HUDEP-2 (cell line): Measurements from ENCODE around the gene NEDD4L.
"Not testable (repeated sequence)": the region's sequence is repeated elsewhere in the genome, so short reads cannot be mapped to it uniquely, and the experiment has no call there.

Experiments used
- DNase-seq, 76 experiments: peaks; one replicate each; lab custom pipeline; 2025; ENCODE audit not compliant: unreplicated experiment in 76 of 76; lab: John Stamatoyannopoulos, UW

Gene NEDD4L

GRCh38 chr18:58050963-58051362 lies 6.9 kb downstream of the NEDD4L start:
- not testable (repeated sequence) for DNase-seq

GRCh38 chr18:58051765-58052460 lies 7.9 kb downstream of the NEDD4L start:
- DNase-seq = peak in 37 of 76 experiments; percentile 12 to 75 (median 37)

- DNase-seq = no peak
These were observed 8.9 kb downstream of the NEDD4L start for GRCh38 chr18:58052960-58053359.

GRCh38 chr18:58054041-58054781 lies 10.2 kb downstream of the NEDD4L start:
- no peak for DNase-seq

GRCh38 chr18:58055890-58056558 lies 12.0 kb downstream of the NEDD4L start:
- peak in 31 of 76 experiments; percentile 7 to 70 (median 36) for DNase-seq

- DNase-seq = no peak
These were observed 12.8 kb downstream of the NEDD4L start for GRCh38 chr18:58056852-58057251.

GRCh38 chr18:58057291-58057965 lies 13.4 kb downstream of the NEDD4L start:
- DNase-seq = no peak

- DNase-seq = peak in 21 of 76 experiments; percentile 4 to 56 (median 29)
These were observed 14.7 kb downstream of the NEDD4L start for GRCh38 chr18:58058720-58059119.

GRCh38 chr18:58060254-58060653 lies 16.2 kb downstream of the NEDD4L start:
- no peak for DNase-seq

GRCh38 chr18:58061349-58061748 lies 17.3 kb downstream of the NEDD4L start:
- no peak for DNase-seq

- peak in 33 of 76 experiments; percentile 2 to 74 (median 30) for DNase-seq
These were observed 20.5 kb downstream of the NEDD4L start for GRCh38 chr18:58064406-58064998.

- DNase-seq = no peak
These were observed 21.9 kb downstream of the NEDD4L start for GRCh38 chr18:58065956-58066355.

- DNase-seq = no peak
These were observed 23.6 kb downstream of the NEDD4L start for GRCh38 chr18:58067601-58068000.

GRCh38 chr18:58069099-58069498 lies 25.1 kb downstream of the NEDD4L start:
- DNase-seq = peak in 53 of 76 experiments; percentile 1 to 81 (median 40)

GRCh38 chr18:58069721-58070292 lies 25.8 kb downstream of the NEDD4L start:
- no peak for DNase-seq

GRCh38 chr18:58076052-58076451 lies 32.0 kb downstream of the NEDD4L start:
- no peak for DNase-seq

- no peak for DNase-seq
These were observed 33.3 kb downstream of the NEDD4L start for GRCh38 chr18:58077329-58077728.

GRCh38 chr18:58078889-58079573 lies 35.0 kb downstream of the NEDD4L start:
- peak in 75 of 76 experiments; percentile 25 to 97 (median 84) for DNase-seq

- peak in 5 of 76 experiments; percentile 5 to 41 (median 32) for DNase-seq
These were observed 36.4 kb downstream of the NEDD4L start for GRCh38 chr18:58080451-58080850.
